ENCODE measurements around the gene SRL.

SRL gene

DNA sequence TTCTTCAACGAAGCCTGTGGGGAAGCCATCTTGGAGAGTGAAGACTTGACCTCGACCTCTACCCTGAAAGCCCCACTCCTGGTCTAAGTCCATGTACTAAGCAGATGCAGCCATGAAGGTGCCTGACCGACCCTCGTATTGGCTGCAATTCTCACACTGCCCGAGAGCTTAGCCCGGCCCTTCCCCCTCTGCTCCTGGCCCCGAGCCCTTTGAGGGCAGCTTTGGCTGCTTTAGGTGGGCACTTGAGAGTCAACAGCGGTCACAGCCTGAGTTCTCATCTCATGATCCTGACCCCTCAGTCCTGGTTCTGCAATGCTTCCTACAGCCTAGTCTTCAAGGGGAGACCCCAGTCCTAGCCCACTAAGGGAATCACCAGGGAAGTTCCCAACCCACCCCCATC lies 35.9 kb downstream of the SRL start:
- in situ Hi-C loops (cut with HindIII; ENCODE audit: low sequenced_read_pairs), result loop anchor here (5.0 to 10.0 kb wide), 3 partner anchors 36 to 89 kb away; partner anchors contain the start of gene SRL

DNA sequence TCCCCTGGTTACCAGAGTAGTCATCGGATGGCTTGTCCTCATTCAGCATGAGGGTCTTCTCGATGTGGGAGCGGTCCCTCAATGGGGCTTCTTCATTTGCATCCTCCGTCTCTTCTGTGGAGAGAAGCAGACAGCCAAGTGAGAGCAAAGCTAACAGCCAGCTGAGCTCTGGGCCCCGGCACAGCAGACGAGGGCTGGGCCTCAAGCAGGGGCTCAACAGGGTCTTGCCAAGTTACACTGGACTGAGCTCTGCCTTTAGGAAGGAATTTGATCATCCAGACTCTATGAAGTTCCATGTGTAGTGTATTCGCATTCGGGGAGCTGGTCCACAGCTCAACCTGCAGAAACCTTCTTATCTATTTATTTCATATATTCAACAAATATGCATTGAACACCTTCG lies 37.4 kb downstream of the SRL start:
- in situ Hi-C loops (cut with HindIII; ENCODE audit: low sequenced_read_pairs), result loop anchor here (10.0 kb wide), 2 partner anchors 60 to 90 kb away; no protein-coding TSS in a partner anchor

DNA sequence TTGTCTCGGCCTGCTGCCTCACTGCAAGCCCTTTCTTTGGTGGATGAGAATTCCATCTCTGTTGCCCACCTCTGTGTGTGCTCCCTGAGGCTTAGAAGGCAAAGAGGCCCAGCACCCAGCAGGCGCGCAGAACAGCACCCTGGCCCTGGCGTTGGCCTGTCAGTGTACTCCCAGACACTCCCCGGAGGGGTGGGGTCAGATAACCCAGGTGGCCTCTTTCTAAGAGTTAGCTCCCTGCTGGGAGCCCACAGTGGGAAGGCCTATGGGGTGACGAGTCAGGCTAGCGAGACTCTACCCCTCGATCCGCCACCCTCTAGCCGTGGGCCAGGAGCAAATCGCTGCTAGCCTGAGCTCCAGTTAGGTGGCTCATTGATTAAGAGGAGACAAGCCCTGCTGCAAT lies 38.1 kb downstream of the SRL start:
- in situ Hi-C loops (cut with HindIII; ENCODE audit: low sequenced_read_pairs), result loop anchor here (10.0 kb wide), 2 partner anchors 59 to 91 kb away; no protein-coding TSS in a partner anchor

DNA sequence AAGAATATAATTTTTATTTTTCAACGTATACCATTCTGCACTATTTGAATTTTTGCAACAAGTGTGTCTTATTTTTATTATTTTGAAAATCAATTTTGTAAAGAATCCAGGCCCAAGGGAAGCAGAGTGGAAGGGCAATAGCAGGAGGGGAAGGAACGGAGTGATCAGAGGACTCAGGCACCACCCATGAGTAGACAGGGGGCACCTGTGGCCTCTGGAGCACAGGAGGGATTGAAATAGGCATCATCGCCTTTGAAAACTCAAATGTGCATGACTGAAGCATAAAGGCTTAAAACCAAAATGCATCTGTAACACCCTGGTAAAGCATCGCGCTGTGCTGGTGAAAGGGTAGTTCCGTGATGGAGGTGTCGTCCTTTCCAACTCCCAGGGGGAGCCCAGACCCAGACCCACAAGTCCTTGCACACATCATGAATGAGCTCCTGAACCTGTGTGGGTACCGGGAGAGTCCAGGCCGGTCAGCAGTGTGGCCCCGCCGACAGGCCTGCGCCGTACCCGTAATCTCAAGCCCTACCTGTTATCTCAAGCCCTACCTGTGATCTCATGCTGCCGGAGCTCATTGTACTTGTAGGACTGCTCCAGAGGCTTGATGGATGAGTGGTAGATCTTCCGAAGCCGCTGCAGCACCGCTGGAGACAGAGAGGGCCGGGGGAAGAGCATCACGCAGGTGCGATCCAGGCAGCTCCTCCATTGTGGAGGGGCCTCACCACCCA lies 39.1 kb downstream of the SRL start:
- in situ Hi-C loops (cut with HindIII; ENCODE audit: low sequenced_read_pairs), result loop anchor here (10.0 kb wide), 2 partner anchors 58 to 92 kb away; no protein-coding TSS in a partner anchor

DNA sequence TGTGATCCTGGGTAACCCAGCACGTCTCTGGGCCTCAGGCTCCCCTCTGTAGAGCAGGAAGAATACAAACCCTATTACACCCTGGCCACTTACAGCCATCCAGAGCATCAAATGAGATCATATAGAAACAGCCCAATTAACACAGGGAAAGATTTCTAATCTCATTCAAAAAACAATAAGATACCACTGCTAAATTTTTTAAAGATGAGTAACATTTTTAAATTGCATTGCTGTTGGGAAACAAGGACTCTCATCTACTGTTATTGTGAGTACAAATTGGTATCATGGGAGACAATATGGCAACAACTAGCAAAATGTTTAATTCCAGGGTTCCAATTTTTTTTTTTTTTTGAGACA lies 41.1 kb downstream of the SRL start:
- in situ Hi-C loops (cut with HindIII; ENCODE audit: low sequenced_read_pairs), result loop anchor here (10.0 kb wide), 2 partner anchors 56 to 94 kb away; no protein-coding TSS in a partner anchor

DNA sequence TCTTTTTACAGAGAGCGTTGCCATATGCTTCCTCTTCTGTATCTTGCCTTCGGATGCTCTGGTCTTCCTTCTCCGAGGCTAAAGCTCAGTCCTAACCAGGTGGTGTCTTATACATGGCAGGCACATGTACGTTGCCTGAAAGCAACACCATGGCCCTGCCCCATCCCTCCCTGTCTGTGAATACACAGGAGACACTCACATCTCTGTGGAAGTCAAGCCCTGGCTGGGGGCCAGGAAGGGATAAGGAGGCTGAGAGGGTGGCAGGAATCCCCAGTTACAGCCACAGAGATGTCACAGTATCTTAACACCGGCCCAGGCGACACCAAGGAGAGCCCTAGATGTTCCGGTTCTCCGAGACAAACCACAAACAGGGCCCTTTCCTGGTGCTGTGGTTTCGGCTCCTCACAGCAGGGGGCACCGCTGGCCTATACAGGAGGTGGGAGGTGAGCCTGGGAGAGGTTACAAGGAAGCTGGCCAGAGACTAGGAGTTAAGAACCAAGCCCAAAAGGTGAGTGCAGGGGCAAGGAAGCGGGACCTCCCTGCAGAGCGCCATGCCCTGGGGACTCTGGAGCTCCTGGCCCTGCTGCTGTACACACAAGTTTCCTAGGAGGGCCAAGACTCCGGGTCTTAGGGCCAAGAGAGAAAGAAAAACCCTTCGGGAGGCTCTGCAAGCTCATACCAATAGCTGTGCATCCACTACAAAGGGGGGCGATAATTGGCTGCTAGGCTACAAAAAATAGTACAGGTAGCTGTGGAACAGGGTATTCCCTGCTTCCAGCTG lies 41.7 kb downstream of the SRL start:
- in situ Hi-C loops (cut with HindIII; ENCODE audit: low sequenced_read_pairs), result loop anchor here (10.0 kb wide), 2 partner anchors 55 to 95 kb away; no protein-coding TSS in a partner anchor

DNA sequence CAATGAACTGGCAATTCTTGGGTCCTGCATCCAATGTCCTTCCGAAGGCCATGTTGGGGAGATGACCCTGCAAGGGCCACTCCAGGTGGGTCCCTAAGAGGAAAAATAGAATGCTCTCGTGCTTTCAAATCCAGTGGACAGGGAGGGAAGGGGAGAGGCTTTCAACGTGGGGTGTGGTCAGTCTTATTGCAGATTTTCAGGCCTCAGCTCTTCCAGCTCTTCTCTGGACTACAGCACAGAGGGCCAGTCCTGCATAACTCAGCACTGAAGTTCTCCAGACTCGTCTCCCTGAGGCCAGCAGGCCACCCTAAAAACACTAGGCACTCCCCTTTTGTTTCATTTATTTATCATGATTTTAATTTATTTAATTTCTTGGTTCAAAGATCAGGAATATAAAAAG lies 43.1 kb downstream of the SRL start:
- in situ Hi-C loops (cut with HindIII; ENCODE audit: low sequenced_read_pairs), result no loop called here

DNA sequence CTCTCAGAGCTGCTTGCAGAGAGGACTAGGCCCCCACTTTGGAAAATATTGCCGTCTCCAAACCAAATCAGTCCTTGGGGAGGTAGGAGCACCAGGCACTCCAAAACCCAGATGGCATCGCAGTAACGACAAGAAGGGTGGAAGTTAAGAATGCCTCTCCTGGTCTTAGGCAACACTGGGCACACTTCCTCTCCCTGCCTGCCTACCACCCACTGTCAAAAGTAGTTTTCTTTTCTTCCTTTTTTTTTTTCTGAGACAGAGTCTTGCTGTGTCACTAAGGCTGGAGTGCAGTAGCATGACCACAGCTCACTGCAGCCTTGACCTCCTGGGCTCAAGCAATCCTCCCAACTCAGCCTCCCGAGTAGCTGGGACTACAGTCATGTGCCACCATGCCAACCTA lies 47.2 kb downstream of the SRL start:
- in situ Hi-C loops (cut with HindIII; ENCODE audit: low sequenced_read_pairs), result no loop called here

DNA sequence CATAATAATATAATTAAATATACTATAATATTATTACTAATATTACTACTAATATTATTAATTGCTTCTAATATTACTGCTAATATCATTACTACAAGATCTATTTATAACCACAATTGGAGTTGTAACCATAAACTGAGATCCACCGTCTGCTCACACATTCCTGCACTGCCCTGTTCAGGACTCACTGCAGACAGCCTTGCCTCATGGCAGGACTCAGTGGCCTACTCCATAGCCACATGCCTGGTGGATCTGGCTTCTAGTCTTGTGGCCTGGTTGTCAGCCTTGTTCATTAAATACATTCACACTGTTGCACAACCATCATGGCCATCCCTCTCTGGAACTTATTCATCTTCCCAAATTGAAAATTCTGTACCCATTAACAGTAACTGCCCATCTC lies 48.0 kb downstream of the SRL start:
- in situ Hi-C loops (cut with HindIII; ENCODE audit: low sequenced_read_pairs), result no loop called here

DNA sequence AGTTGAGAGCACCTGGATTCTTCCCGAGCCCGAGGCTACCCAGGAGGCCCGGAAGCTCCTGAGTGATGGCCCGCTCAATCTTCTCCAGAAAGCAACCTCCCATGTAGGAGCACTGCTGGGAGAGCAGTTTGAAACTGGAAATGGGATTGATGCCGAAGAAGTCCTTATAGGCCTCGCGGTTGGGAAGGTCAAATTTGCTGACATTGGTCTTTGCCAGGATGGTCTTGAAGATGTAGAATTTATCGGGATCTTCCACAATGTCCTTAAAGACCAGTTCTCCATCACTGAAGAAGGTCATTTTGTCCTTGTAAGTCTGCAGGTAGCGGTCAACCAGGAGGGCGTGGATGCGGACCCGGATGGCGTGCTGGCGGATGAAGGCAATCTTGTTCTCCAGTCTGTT lies 49.7 kb downstream of the SRL start:
- in situ Hi-C loops (cut with HindIII; ENCODE audit: low sequenced_read_pairs), result no loop called here

DNA sequence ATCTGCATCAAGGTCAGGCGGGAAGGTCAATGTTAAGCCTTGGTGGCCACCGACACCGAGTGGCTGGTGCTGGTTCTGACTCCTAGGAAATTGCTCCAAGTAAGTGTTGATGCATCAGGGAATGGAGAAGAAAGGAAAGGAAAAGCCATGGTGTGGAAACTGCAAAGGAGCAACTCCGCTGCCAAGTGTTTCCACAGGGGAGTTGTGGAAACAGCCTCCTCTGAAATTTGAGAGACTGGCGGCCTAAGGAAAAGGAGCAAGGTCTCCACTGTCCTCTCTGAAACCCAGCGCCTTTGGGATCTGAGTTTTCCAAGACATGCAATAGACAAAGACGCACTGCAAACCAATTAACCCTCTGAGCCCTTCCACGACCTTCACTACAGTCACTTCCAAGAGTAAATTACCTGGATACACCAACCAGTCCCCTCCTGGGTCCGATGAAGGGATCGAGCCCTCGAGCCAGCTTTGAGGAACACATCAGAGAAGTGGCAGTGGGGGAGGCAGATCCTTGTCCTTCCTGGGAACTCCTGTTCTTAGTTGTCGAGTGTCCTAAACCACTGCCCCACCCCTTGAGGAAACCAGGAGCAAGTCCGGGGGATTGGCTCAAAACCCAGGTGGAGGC lies 51.1 kb downstream of the SRL start:
- in situ Hi-C loops (cut with HindIII; ENCODE audit: low sequenced_read_pairs), result no loop called here

DNA sequence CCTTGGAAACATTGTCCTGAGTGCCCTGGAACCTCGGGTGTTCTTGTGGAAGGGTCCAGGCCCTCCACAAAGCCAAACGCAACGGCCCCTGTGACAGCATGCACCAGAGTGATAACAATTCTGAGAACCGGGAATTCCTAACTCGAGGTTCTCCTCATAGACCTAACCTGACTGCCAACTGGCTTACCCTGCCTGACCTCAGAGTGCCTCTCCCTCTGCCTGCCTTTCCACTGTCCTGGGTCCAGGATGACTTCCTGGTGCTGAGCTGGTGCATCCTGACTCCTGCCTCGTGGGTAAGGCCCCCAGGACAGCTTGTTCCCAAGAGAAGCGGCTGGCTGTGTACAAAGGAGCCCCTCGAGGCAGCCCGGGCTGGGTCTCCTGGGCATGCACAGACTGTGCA lies 51.8 kb downstream of the SRL start:
- in situ Hi-C loops (cut with HindIII; ENCODE audit: low sequenced_read_pairs), result no loop called here

DNA sequence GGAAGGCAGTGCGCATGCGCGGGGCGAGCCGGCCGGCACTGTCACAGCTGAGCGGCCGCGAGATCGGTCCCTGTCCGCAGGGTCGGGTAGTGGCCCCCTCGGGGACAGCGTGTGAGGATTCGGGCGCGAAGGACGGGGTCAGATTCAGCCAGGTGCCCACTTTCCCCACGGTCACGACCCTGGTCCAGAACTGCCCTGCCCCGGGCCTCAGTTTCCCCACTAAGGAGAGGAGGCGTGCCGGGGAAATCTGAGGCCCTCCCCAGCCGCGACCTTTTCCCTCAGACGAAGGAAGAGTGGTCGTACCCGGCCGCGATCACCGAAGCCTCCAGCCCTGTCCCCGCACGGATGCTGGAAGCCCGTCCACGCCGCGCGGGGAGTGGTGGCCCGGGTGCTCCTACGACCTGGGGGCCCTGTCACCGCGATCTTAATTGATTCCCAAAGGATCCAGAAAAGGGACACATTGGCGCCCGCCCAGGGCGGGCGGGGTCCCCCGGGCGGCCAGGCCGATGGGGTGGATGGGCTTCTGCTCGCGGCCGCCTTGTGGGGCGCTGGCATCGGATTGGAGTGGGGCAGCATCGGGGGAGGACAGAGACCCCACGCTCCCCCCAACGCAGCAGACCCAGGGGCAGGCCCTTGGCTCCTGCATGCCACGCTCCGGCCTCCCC lies 57.7 kb downstream of the SRL start:
- in situ Hi-C loops (cut with HindIII; ENCODE audit: low sequenced_read_pairs), result no loop called here

DNA sequence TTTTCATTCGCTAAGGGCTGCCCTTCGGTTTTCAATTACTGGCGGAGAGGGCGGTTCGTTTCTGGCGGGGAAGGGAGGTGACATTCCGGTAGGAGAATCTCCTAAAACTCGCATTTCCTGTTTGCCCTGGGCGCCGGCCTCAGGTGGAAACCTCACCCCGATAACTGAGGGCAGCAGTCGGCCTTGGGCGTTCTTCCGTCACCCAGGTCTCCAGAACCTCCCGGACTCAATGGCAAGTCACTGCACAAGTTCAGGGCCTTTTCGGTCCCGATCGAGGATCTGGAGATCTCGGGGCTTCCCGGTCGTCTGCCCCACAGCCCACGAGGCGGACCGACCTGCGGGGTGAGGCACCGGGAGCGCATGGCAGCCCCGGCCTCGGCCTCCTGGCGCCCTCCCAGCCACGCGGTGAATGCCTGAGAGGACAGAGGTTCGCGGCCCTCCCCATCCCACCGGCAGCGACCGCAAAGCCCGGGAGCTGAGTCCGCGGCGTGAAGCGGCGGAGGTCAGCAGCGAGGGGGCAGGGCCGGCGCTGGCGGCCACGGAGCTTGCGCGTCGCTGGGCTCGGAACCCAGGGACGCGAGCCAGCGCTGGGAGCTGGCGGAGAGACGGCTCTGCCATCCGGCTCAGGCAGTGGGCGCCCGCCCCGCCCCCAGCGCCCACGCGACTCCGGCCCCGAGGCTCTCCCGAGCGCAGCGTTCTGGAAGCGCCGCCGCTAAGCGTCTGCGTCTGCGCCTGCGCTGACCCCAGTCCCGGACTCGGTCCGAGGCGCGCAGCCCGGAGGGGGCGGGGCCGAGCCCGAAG lies 58.4 kb downstream of the SRL start:
- in situ Hi-C loops (cut with HindIII; ENCODE audit: low sequenced_read_pairs), result no loop called here

DNA sequence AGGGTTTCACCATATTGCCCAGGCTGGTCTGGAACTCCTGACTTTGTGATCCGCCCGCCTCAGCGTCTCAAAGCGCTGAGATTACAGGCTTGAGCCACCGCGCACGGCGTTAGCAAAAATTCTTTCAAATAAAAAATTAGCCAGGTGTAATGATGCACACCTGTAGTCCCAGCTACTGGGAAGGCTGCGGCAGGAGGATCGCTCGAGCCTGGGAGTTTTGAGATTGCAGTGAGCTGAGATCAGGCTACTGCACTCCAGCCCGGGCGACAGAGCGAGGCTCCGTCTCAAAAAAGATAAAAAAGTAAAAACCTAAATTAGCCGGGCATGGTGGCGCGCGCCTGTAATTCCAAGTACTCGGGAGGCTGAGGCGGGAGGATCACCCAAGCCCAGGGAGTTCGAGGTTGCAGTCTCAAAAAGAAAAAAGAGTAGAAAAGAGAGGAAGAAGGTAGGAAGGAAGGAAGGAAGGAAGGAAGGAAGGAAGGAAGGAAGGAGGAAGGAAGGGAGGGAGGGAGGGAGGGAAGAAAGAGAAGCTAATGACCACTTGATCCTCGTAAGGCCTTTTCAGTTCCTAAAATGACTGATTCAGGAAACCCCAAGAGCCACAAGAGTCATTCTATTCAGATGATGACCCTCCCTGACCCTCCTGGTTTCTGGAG lies 59.2 kb downstream of the SRL start:
- in situ Hi-C loops (cut with HindIII; ENCODE audit: low sequenced_read_pairs), result no loop called here

DNA sequence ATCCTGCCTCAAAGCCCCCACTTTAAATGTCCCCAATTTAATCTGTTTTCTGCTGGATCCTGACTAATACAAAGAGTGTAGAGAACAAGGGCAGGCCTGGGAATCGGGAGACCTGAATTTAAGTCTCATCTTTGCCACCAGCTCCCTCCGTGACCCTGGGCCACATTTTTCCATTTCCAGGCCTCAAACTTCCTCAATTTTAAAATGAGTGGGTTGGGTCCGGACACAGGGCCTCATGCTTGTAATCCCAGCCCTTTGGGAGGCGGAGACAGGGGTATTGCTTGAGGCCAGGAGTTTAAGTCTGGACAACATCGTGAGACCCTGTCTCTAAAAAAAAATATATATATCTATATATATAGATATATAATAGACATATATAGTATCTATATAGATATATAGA lies 61.4 kb downstream of the SRL start:
- in situ Hi-C loops (cut with HindIII; ENCODE audit: low sequenced_read_pairs), result no loop called here

DNA sequence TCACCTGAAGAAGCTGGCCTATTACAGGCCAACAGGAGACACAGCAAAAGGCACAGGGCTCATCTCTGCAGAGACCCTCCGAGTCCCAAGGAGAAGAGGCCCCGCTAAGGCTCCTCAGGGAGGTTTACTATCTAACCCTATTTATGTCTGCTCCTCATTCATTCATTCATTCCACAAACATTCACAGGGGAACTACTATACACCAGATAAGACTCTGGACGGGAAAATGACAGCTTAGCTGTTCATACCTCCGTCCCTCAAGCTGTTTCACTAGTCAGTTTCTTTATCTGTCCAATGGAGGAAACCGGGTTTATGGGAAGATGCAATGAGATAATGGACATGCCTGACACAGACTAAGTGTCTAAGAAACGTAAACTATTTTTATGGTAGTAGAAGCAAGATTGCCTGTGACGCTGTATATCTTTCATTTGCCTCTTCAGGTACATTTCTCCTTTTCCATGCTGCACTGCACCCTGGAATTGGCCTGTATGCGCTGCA lies 62.1 kb downstream of the SRL start:
- in situ Hi-C loops (cut with HindIII; ENCODE audit: low sequenced_read_pairs), result no loop called here

DNA sequence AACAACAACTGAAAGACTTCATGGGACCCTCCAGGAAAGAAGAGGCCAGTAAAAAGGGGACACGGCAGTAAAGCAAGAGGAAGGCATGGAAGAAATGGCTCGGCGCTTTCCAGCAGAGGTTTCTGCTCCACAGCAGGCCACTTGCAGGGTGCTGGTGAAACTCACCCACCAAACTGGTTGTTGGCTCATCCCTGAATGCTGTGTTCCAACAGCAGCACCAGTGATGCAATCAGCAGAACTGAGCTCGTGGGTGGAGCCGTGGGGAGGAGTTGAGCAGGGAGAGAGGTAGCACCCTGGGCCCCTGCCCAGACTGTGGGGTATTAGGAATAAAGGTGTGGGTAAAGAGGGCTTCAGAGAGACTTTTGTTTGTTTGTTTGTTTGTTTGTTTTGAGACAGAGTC lies 62.9 kb downstream of the SRL start:
- in situ Hi-C loops (cut with HindIII; ENCODE audit: low sequenced_read_pairs), result no loop called here

DNA sequence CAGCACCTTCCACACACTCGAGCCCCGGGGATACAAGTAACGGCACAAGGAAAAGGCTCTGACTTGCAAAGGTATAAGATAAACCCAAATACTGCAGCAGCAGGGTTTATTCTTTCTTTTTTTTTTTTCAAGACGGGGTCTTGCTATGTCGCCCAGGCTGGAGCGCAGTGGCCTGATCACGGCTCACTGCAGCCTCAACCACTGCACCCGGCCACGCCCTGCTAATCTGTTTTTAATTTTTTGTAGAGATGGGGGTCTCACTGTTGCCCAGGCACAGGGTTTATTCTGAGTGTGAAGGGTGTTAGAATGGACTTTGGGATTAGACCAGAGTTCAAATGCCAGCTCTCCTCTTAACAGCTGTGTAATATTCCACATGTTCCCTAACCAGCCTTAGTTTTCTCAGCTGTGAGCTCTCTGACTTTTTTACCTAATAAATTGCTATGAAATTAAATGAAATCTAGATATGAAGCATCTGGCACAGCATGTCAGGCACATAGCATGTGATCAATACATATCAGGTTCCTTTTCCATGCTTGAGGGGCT lies 63.3 kb downstream of the SRL start:
- in situ Hi-C loops (cut with HindIII; ENCODE audit: low sequenced_read_pairs), result no loop called here

Measured in endothelial cell of hepatic sinusoid (primary cell).